ENCODE measurements around the gene MYO1A. TPM values are rescaled to one million over a fixed set of nuclear protein-coding genes. Genes with fewer than 3 reads are reported as not detected.

Gene MYO1A
- total RNA-seq (2014; rRNA removed; shearing (Covaris generic)) = not detected in 2 replicates

GRCh38 chr12:57049890-57050289 is at the start of gene MYO1A:
Gene MYO1A, minus strand, starts transcription at chr12:57050129. Its CDS starts 1,806 bp downstream, at chr12:57048323.

DNA sequence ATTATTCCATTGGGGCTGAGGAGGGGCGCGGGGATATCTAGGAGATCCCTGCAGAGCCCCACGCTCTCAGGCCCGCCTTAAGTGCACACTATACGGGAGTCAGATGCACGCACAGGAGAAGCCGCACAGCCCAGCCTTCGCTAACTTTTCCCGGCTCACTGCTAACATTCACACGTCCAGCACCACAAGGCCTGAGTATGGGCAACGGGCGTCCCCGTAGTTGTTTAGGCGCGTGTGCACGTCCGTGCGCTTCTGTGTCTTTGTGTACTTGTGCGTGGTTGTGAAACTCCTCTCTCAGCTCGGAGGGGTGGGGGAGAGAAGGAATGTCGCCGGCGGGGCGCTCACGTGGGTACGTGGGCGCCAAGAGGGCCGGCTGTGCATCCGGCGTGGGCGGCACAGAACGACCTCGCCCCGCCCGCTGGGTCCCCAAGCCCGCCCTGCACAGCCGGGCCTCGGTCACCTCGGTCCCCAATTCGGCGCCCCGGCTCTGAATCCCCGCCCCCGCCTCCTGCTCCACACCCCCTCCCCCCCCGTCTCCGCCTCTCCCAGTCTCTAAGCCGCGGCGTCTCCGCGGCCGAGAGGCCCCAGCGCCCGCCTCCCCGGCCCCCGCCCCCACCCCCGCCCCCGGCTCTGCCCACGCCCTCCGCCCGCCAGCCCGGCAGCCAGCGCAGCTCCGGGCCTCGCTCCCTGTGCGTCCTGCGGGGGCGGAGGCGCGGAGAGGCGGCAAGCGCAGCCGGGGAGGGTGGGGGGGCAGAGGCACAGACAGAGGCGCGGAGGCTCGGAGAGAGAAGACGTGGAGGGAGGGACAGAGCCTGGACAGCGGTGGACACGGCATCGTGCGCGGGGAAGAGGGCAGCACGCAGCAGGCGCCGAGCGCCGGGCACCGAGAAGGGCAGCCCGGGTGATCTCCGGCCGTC is 38.7 kb upstream of the MYO1A start, which contains the start of gene NAB2:
TSS of gene NAB2 (plus strand) at position 761 of the 917 bp plus-strand sequence. CDS start 158 bp downstream, outside the sequence.

GRCh38 chr12:57078519-57079404 is 28.8 kb upstream of the MYO1A start, which contains the start of gene NEMP1:
Gene NEMP1, minus strand, starts transcription at chr12:57078791. Its CDS starts 46 bp downstream, at chr12:57078745.

DNA sequence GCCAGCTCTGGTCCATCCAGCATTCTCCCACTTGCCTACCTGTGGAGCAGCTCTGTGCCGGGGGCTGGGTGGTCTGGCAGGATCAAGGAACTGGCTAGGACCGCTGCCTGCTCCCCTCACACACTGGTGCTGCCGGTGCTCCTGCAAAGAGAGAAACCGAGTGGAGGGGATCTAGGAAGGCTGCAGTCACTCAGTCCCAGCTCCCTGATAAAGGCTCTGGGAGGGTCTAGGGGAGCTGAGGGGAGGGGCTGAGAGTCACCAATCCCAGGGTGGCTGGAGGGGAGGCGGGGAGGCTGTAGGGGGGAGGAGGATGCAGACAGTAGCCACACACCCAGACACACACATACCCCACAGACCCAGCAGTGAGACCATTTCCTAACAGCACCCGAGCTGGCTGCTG is 33.6 kb downstream of the MYO1A start, which contains the start of gene TAC3:
TSS of gene TAC3 (minus strand) at position 182 of the 400 bp plus-strand sequence. CDS start 732 bp downstream, outside the sequence.

GRCh38 chr12:57005980-57006808 is 43.7 kb downstream of the MYO1A start, which contains the start of gene ZBTB39:
Gene ZBTB39, minus strand, starts transcription at chr12:57006546. Its CDS starts 1,629 bp downstream, at chr12:57004917.

Other genes with a start within 250 kb of the MYO1A start
- not detected in 2 replicates for gene SDR9C7, start 115.7 kb downstream of the MYO1A start, total RNA-seq (2014; rRNA removed; shearing (Covaris generic))
- 0.08 and 0.42 TPM in 2 replicates for gene RDH16, start 92.5 kb downstream of the MYO1A start, total RNA-seq (2014; rRNA removed; shearing (Covaris generic))
- gene ZBTB39, start 43.6 kb downstream of the MYO1A start, total RNA-seq (2014; rRNA removed; shearing (Covaris generic)) = 7.4 and 8.7 TPM in 2 replicates
- not detected in 2 replicates for gene TAC3, start 33.6 kb downstream of the MYO1A start, total RNA-seq (2014; rRNA removed; shearing (Covaris generic))
- 13.0 and 14.4 TPM in 2 replicates for gene NEMP1, start 28.7 kb upstream of the MYO1A start, total RNA-seq (2014; rRNA removed; shearing (Covaris generic))
- 59.3 and 61.1 TPM in 2 replicates for gene NAB2, start 39.0 kb upstream of the MYO1A start, total RNA-seq (2014; rRNA removed; shearing (Covaris generic))
- 39.1 and 41.4 TPM in 2 replicates for gene STAT6, start 61.2 kb upstream of the MYO1A start, total RNA-seq (2014; rRNA removed; shearing (Covaris generic))
- 19.3 and 21.0 TPM in 2 replicates for gene LRP1, start 78.4 kb upstream of the MYO1A start, total RNA-seq (2014; rRNA removed; shearing (Covaris generic))
- not detected in 2 replicates for gene LRP1-AS, start 97.5 kb upstream of the MYO1A start, total RNA-seq (2014; rRNA removed; shearing (Covaris generic))
- 2.7 and 5.1 TPM in 2 replicates for gene NXPH4, start 166.7 kb upstream of the MYO1A start, total RNA-seq (2014; rRNA removed; shearing (Covaris generic))
- 404 and 416 TPM in 2 replicates for gene SHMT2, start 179.6 kb upstream of the MYO1A start, total RNA-seq (2014; rRNA removed; shearing (Covaris generic))
- 1.1 and 2.0 TPM in 2 replicates for gene STAC3, start 201.1 kb upstream of the MYO1A start, total RNA-seq (2014; rRNA removed; shearing (Covaris generic))

Data from A375 (cell line).